B cell (primary cell): ENCODE data around the gene ANKRD66. TPM values are rescaled to one million over a fixed set of nuclear protein-coding genes. Genes with fewer than 3 reads are reported as not detected.

Experiments used
- ATAC-seq: fragments of 200-7000 bp; cut with Tn5 transposase; one replicate; pipeline ENCODE4 v1.10.0; 2021; ENCODE audit warnings: low read depth, mild to moderate bottlenecking, moderate number of reproducible peaks, moderate library complexity
- CTCF ChIA-PET: fragments of 350-600 bp; sonication (Branson Sonifier 250); formaldehyde crosslinking; loops from one replicate; lab custom pipeline; 2021; ENCODE audit warnings: antibody characterized with exemption, inconsistent platforms; lab: Charles Lee
- POLR2A ChIA-PET: fragments of 350-600 bp; sonication (Branson Sonifier 250); formaldehyde crosslinking; loops from one replicate; lab custom pipeline; 2021; ENCODE audit warnings: antibody characterized with exemption; lab: Charles Lee
- DNase-seq: peaks from one replicate; pipeline ENCODE4 v3.0.0; 2013
- H2AFZ ChIP-seq: 2 replicates; pipeline ENCODE4 v1.6.1; 2012; ENCODE audit warnings: mild to moderate bottlenecking, low read depth, low read length; ENCODE audit not compliant: insufficient read depth, poor library complexity, severe bottlenecking
- H3K27ac ChIP-seq, 2 donors: 1 replicate in 1 of 2; 2 replicates in 1 of 2; pipeline ENCODE4 v1.5.1; 2012 to 2013; ENCODE audit warnings: low read length in 2 of 2, mild to moderate bottlenecking in 2 of 2, moderate library complexity in 1 of 2
- H3K27me3 ChIP-seq, 4 experiments: fragments of 200-600 bp in 1 of 4; sonication (generic) in 1 of 4; replicated peaks in 1 of 4; 1 replicate in 2 of 4; 2 replicates in 2 of 4; pipeline versions ENCODE4 v1.6.1 to v1.7.0; 2013 to 2016; ENCODE audit warnings: low read length in 3 of 4, mild to moderate bottlenecking in 2 of 4, mixed read lengths in 1 of 4, moderate library complexity in 1 of 4; ENCODE audit not compliant: insufficient read depth in 4 of 4, control insufficient read depth in 3 of 4; ENCODE audit errors: control extremely low read depth in 1 of 4
- H3K36me3 ChIP-seq, 2 experiments: replicated peaks in 1 of 2; 1 replicate in 1 of 2; 2 replicates in 1 of 2; pipeline versions ENCODE4 v1.6.1 to v1.7.1; 2013; ENCODE audit warnings: low read length in 1 of 2; ENCODE audit not compliant: insufficient read depth in 2 of 2, control insufficient read depth in 1 of 2; ENCODE audit errors: control extremely low read depth in 1 of 2, extremely low read depth in 1 of 2
- H3K4me1 ChIP-seq, 2 donors: fragments of 200-600 bp in 1 of 2; sonication (generic) in 1 of 2; 1 replicate in 1 of 2; 2 replicates in 1 of 2; pipeline versions ENCODE4 v1.5.1 to v1.6.1; 2013 to 2017; ENCODE audit warnings: low read length in 2 of 2; ENCODE audit not compliant: control insufficient read depth in 2 of 2, insufficient read depth in 2 of 2
- H3K4me2 ChIP-seq: replicated peaks from 2 replicates; pipeline ENCODE3; 2012; ENCODE audit warnings: mild to moderate bottlenecking, low read depth, low read length; ENCODE audit not compliant: poor library complexity, severe bottlenecking
- H3K4me3 ChIP-seq, 5 experiments: fragments of 200-600 bp in 1 of 5; sonication (generic) in 1 of 5; 1 replicate in 3 of 5; 2 replicates in 2 of 5; pipeline versions ENCODE4 v1.5.1 to v1.7.0; 2011 to 2016; ENCODE audit warnings: low read length in 4 of 5, mild to moderate bottlenecking in 4 of 5, low read depth in 2 of 5, control low read depth in 1 of 5, moderate library complexity in 1 of 5; ENCODE audit not compliant: insufficient read depth in 1 of 5; ENCODE audit errors: control extremely low read depth in 1 of 5, extremely low read depth in 1 of 5
- H3K79me2 ChIP-seq: fragments of 200-600 bp; sonication (generic); one replicate; pipeline ENCODE4 v1.6.0; 2016; ENCODE audit warnings: low read length; ENCODE audit not compliant: control insufficient read depth, insufficient read depth
- H3K9ac ChIP-seq: fragments of 200-600 bp; sonication (generic); 2 replicates; pipeline ENCODE4 v1.6.1; 2017; ENCODE audit warnings: mild to moderate bottlenecking, low read length, moderate library complexity
- H3K9me3 ChIP-seq, 3 donors: one replicate each; pipeline versions ENCODE4 v1.6.1 to v1.7.1; 2013; ENCODE audit warnings: low read length in 2 of 3; ENCODE audit not compliant: control insufficient read depth in 2 of 3, insufficient read depth in 1 of 3; ENCODE audit errors: control extremely low read depth in 1 of 3
- H4K20me1 ChIP-seq: 2 replicates; pipeline ENCODE4 v1.6.0; 2012; ENCODE audit warnings: mild to moderate bottlenecking, low read length; ENCODE audit not compliant: insufficient read depth, control insufficient read depth, poor library complexity, severe bottlenecking
- H3K27ac Mint-ChIP-seq: one replicate; pipeline ENCODE4 v1.8.0; 2021; ENCODE audit warnings: mixed read lengths
- H3K27me3 Mint-ChIP-seq: one replicate; pipeline ENCODE4 v1.8.0; 2021; ENCODE audit warnings: mixed read lengths
- H3K4me1 Mint-ChIP-seq: one replicate; pipeline ENCODE4 v1.8.0; 2021; ENCODE audit warnings: mixed read lengths
- H3K4me3 Mint-ChIP-seq: one replicate; pipeline ENCODE4 v1.8.0; 2021; ENCODE audit warnings: mixed read lengths
- H3K9me3 Mint-ChIP-seq: one replicate; pipeline ENCODE4 v1.8.0; 2022; ENCODE audit warnings: mixed read lengths; ENCODE audit not compliant: insufficient read depth
- CTCF ChIP-seq: fragments of 200-600 bp; IDR thresholded peaks from one replicate; pipeline ENCODE4 v1.8.0; 2022; ENCODE audit warnings: antibody characterized with exemption, mild to moderate bottlenecking
- EZH2 ChIP-seq: IDR thresholded peaks from 2 replicates; pipeline ENCODE4 v1.6.1; 2012; ENCODE audit warnings: borderline replicate concordance, low read depth, mild to moderate bottlenecking, moderate library complexity, low read length; ENCODE audit not compliant: insufficient read depth, poor library complexity, severe bottlenecking
- WGBS: methylation state at CpG from one replicate; pipeline ENCODE4 v1.1.5; 2013; ENCODE audit warnings: missing lambda C conversion rate; ENCODE audit not compliant: insufficient coverage; 5-methylcytosine and 5-hydroxymethylcytosine counted together
- intact Hi-C: fragments of 100-400 bp; cut with micrococcal nuclease; formaldehyde crosslinking; loops from one replicate; pipeline ENCODE4 v1.10.0; 2022
- polyA plus RNA-seq: library from polyadenylated mRNA; depleted of rRNA; stranded (reverse); fragments of >200 nt; gene quantifications from 2 replicates; pipeline ENCODE4 v1.2.3, GENCODE V29; 2012
- total RNA-seq, 2 donors: library from RNA; stranded (reverse); fragments of 120-200 nt in 1 of 2; gene quantifications; 1 replicate in 1 of 2; 2 replicates in 1 of 2; pipeline versions ENCODE4 v1.2.3 to v1.2.4, GENCODE V29; 2013 to 2022

ANKRD66 gene
- total and polyA plus RNA-seq, 2 donors (not counting 1 experiment from before 2014, with no cell fraction given), result not detected

- Histone ChIP-seq H3K4me2 (no peak overlapping the region), H3K4me1 (peaks cover 4 to 8% of the 10 kb centered on the region in 2 donors), H3K27me3 (peaks cover 0 to 24% (median 15%) of the 10 kb centered on the region in 4 experiments), H3K79me2 (no peaks in the 10 kb centered on the region), H2AFZ (no peak overlapping the region), H3K27ac (no peak overlapping the region), H3K36me3 (no peaks in the 10 kb centered on the region), H3K9ac (no peak overlapping the region), H3K4me3 (no peak overlapping the region), H3K9me3 (no peaks in the 10 kb centered on the region), H4K20me1 (no peaks in the 10 kb centered on the region)
- peak overlapping the region; percentile 21 for H3K4me3 Mint-ChIP-seq
- intact Hi-C loops, result no loop called here
- DNase-seq (no peak), ATAC-seq (no peak)
- WGBS, result 86% methylated on average over 2 of the region's 2 CpGs
- TF ChIP-seq CTCF, result no peak
- TF ChIP-seq EZH2, result no peak
- no peak overlapping the region for H3K27ac Mint-ChIP-seq
- POLR2A ChIA-PET, result no interaction called here
- peaks cover 67% of the 10 kb centered on the region for H3K27me3 Mint-ChIP-seq
- CTCF ChIA-PET, result no interaction called here
- peaks cover 12% of the 10 kb centered on the region for H3K4me1 Mint-ChIP-seq
- H3K9me3 Mint-ChIP-seq, result no peaks in the 10 kb centered on the region
Observed at GRCh38 chr6:46733341-46733801, 13.4 kb upstream of the ANKRD66 start.

GRCh38 chr6:46734867-46735719, 11.6 kb upstream of the ANKRD66 start, which contains the start of gene PLA2G7:
Gene PLA2G7 (minus strand): TSS chr6:46735375. CDS start chr6:46722891, 12,484 bp downstream.
- Histone ChIP-seq H3K36me3 (no peaks in the 10 kb centered on the region), H2AFZ (peak within 1 kb of the TSS; percentile 55), H3K27ac (no peak within 1 kb of the TSS), H3K4me3 (peak within 1 kb of the TSS in 1 of 5 experiments; percentile 15), H3K4me1 (peaks cover 4 to 8% of the 10 kb centered on the region in 2 donors), H3K9ac (no peak within 1 kb of the TSS), H3K27me3 (peaks cover 0 to 24% (median 14%) of the 10 kb centered on the region in 4 experiments), H3K79me2 (no peaks in the 10 kb centered on the region), H3K4me2 (peak within 1 kb of the TSS; percentile 49), H3K9me3 (no peaks in the 10 kb centered on the region), H4K20me1 (no peaks in the 10 kb centered on the region)
- intact Hi-C loops, result no loop called here
- 3% methylated on average over 73 of the region's 73 CpGs for WGBS
- Mint-ChIP-seq H3K4me1 (peaks cover 12% of the 10 kb centered on the region), H3K27me3 (peaks cover 61% of the 10 kb centered on the region), H3K27ac (no peak within 1 kb of the TSS), H3K9me3 (no peaks in the 10 kb centered on the region), H3K4me3 (peak within 1 kb of the TSS; percentile 56)
- DNase-seq (peak; percentile 3), ATAC-seq (no peak)
- ChIA-PET CTCF (no interaction called here), POLR2A (interaction anchor here (0.8 kb wide), 1 partner anchor 163 kb away, joined by 8 read pairs; no protein-coding TSS in a partner anchor)
- no peak for TF ChIP-seq EZH2
- no peak for TF ChIP-seq CTCF
